ENCODE results near the gene CEACAM3.

- TF ChIP-seq CTCF (IDR thresholded peaks at IDR 0.05; ENCODE audit: low read length) (no peak), EZH2phosphoT487 (IDR thresholded peaks at IDR 0.05; ENCODE audit: low read length) (no peak)
Observed at GRCh38 chr19:41847351-41848105, 51.1 kb downstream of the CEACAM3 start.

All from MM.1S (cell line).